ENCODE results near the gene OR10J1.

The OR10J1 gene

DNA sequence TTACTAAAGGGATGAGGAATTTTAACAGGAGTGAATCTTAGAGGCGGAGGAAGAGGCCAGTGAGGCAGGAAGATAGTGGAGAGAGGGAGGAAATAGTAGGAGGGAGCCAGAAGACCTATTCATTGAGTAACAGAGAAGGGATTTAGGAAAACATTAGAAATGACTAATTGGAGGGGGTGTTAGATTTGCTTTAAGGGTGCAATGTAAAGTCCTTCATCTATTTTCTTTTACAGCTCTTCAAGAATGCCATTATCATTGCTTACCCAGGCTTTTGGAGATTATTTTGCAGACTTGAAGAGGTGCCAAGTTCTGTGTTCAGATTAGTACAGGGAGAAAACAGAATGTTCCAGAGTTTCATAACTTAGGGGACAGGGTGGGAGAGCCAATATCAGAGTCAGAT is 33.8 kb downstream of the OR10J1 start:
- ChIA-PET POLR2A (no interaction called here), CTCF (no interaction called here)
- TF ChIP-seq, protein P1, sequence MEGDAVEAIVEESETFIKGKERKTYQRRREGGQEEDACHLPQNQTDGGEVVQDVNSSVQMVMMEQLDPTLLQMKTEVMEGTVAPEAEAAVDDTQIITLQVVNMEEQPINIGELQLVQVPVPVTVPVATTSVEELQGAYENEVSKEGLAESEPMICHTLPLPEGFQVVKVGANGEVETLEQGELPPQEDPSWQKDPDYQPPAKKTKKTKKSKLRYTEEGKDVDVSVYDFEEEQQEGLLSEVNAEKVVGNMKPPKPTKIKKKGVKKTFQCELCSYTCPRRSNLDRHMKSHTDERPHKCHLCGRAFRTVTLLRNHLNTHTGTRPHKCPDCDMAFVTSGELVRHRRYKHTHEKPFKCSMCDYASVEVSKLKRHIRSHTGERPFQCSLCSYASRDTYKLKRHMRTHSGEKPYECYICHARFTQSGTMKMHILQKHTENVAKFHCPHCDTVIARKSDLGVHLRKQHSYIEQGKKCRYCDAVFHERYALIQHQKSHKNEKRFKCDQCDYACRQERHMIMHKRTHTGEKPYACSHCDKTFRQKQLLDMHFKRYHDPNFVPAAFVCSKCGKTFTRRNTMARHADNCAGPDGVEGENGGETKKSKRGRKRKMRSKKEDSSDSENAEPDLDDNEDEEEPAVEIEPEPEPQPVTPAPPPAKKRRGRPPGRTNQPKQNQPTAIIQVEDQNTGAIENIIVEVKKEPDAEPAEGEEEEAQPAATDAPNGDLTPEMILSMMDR (IDR thresholded peaks at IDR 0.05; ENCODE audit: control extremely low read depth, extremely low read depth, low read depth, missing control alignments): no peak

DNA sequence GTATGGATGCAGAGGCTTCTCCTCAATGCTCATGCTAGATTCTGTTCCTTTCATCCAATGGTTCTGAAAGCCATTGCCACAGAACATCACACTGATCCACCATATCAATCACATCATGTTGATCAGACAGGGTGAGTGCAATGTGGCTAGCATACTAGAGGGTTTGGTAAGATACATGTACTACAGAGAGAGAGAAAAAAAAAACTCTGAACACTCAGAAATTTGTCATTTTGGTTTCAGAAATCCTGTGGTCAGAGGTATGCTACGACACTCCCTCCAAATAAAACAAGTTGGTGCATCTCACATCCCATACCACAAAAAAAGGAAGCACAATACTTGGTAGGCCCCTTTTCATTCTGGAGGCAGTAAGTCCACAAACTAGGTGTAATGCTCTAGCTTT is 35.4 kb downstream of the OR10J1 start:
- POLR2A ChIA-PET: no interaction called here
- CTCF ChIA-PET: no interaction called here
- DNase-seq (ENCODE audit: extremely low spot score): no peak
- TF ChIP-seq, protein P1 (IDR thresholded peaks at IDR 0.05; ENCODE audit: control extremely low read depth, extremely low read depth, low read depth, missing control alignments): no peak

More for the DNA sequence above, 33.8 kb downstream of the OR10J1 start:
- no peak for DNase-seq (ENCODE audit: extremely low spot score)

DNA sequence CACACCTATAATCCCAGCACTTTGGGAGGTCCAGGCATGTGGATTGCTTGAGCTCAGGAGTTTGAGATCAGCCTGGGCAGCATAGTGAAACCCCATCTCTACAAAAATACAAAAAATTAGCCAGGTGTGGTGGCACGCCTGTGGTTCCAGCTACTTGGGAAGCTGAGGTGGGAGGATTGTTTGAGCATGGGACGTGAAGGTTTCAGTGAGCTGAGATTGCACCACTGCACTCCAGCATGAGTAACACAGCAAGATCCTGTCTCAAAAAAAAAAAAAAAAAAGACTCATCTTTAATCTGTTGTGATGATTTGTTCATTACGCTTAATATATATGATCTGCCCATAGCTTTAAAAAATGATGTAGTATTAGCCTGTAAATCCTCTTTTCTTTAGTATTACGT is 44.0 kb downstream of the OR10J1 start:
- ChIA-PET CTCF (interaction anchor here (0.6 kb wide), 1 partner anchor 8 kb away, joined by 3 read pairs; no protein-coding TSS in a partner anchor), POLR2A (no interaction called here)
- DNase-seq (ENCODE audit: extremely low spot score): no peak
- TF ChIP-seq, protein P1 (IDR thresholded peaks at IDR 0.05; ENCODE audit: control extremely low read depth, extremely low read depth, low read depth, missing control alignments): no peak
